DND-41 (cell line): ENCODE data around the gene MTG1.

Experiments
- EZH2 ChIP-seq: IDR thresholded peaks from 3 replicates; pipeline ENCODE4 v1.6.1; 2012; ENCODE audit warnings: borderline replicate concordance, low read depth, mild to moderate bottlenecking, moderate library complexity, low read length, inconsistent platforms; ENCODE audit not compliant: severe bottlenecking
- TF ChIP-seq, protein P1 (sequence below): IDR thresholded peaks from 2 replicates; pipeline ENCODE4 v1.5.1; 2012; ENCODE audit warnings: borderline replicate concordance, low read length, moderate library complexity, mild to moderate bottlenecking; ENCODE audit not compliant: poor library complexity, severe bottlenecking; ENCODE audit errors: extremely low read depth

DNA sequence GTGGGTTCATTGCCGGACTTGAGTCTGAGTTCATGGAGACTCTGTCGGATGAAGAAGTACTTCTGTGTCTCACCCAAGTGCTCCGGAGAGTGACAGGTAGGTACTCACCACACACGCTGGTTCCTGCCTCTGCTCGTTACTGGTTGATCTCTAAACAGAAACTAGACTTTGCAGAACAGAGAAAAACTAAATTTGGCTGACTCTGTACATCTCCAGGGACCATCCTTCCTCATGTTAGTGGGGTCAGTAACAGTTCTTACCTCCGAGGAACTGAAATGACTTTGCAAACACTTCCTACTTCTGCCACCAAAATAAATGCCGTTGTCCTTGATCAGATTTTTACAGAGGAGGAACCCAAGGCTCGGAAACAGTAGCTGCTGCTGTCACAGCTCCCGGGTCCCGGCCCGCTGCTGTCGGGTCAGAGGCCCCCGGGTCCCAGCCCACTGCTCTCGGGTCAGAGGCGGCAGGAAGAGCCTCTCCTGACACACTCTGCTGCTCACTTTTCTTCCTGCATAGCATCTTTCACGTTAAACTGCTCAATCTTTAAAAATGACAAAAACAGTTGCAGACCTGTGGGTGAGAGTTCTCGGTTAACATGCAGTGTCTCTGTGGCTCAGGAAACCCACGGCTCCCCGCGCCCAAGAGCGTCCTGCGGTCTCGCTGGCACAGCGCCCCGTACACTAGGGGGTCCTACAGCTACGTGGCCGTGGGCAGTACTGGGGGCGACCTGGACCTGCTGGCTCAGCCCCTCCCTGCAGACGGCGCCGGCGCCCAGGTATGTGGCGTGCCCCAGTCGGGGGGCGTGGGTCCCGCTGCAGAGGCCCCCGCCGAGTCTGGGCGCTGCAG, 4.8 kb upstream of the MTG1 start:
- TF ChIP-seq, protein P1, sequence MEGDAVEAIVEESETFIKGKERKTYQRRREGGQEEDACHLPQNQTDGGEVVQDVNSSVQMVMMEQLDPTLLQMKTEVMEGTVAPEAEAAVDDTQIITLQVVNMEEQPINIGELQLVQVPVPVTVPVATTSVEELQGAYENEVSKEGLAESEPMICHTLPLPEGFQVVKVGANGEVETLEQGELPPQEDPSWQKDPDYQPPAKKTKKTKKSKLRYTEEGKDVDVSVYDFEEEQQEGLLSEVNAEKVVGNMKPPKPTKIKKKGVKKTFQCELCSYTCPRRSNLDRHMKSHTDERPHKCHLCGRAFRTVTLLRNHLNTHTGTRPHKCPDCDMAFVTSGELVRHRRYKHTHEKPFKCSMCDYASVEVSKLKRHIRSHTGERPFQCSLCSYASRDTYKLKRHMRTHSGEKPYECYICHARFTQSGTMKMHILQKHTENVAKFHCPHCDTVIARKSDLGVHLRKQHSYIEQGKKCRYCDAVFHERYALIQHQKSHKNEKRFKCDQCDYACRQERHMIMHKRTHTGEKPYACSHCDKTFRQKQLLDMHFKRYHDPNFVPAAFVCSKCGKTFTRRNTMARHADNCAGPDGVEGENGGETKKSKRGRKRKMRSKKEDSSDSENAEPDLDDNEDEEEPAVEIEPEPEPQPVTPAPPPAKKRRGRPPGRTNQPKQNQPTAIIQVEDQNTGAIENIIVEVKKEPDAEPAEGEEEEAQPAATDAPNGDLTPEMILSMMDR = no peak
- TF ChIP-seq EZH2 = no peak
